Neural cell (in vitro differentiated cells): ENCODE measurements around the gene OLIG3. TPM values are rescaled to one million over a fixed set of nuclear protein-coding genes. Genes with fewer than 3 reads are reported as not detected.

Source experiments
- H2AFZ ChIP-seq: fragments of 200-600, 300-800 bp; sonication (generic), shearing (Covaris generic); 2 replicates; pipeline ENCODE4 v1.6.0; 2014; ENCODE audit warnings: low read depth, mild to moderate bottlenecking, antibody characterized with exemption, low read length, moderate library complexity
- H3F3A ChIP-seq: fragments of 200-600 bp; shearing (Covaris generic); 2 replicates; pipeline ENCODE4 v1.6.1; 2016; ENCODE audit warnings: mild to moderate bottlenecking, moderate library complexity, mixed read lengths, antibody characterized with exemption, low read length; ENCODE audit not compliant: insufficient read depth, poor library complexity, severe bottlenecking
- H3K27ac ChIP-seq: fragments of 200-600, 300-800 bp; sonication (generic), shearing (Covaris generic); 2 replicates; pipeline ENCODE4 v1.5.1; 2014; ENCODE audit warnings: mild to moderate bottlenecking, low read length, moderate library complexity
- H3K27me3 ChIP-seq: fragments of 300-800, 200-600 bp; sonication (generic), shearing (Covaris generic); 2 replicates; pipeline ENCODE4 v1.6.0; 2014; ENCODE audit warnings: mild to moderate bottlenecking, low read depth, low read length, moderate library complexity; ENCODE audit not compliant: insufficient read depth
- H3K36me3 ChIP-seq: fragments of 300-800, 200-600 bp; sonication (generic), shearing (Covaris generic); 2 replicates; pipeline ENCODE4 v1.5.1; 2014; ENCODE audit warnings: mild to moderate bottlenecking, antibody characterized with exemption, low read length, moderate library complexity; ENCODE audit not compliant: insufficient read depth
- H3K4me2 ChIP-seq: fragments of 300-800, 200-600 bp; sonication (generic), shearing (Covaris generic); 2 replicates; pipeline ENCODE4 v1.6.0; 2014; ENCODE audit warnings: mild to moderate bottlenecking, low read length
- H3K4me3 ChIP-seq: fragments of 300-800, 200-600 bp; sonication (generic), shearing (Covaris generic); 2 replicates; pipeline ENCODE4 v1.5.1; 2014; ENCODE audit warnings: mild to moderate bottlenecking, low read length, moderate library complexity
- H3K79me2 ChIP-seq: fragments of 200-600 bp; shearing (Covaris generic); replicated peaks from 2 replicates; pipeline ENCODE4 v1.6.0; 2014; ENCODE audit warnings: mild to moderate bottlenecking, low read length, moderate library complexity; ENCODE audit not compliant: insufficient read depth
- H3K9ac ChIP-seq: fragments of 300-800, 200-600 bp; sonication (generic), shearing (Covaris generic); 2 replicates; pipeline ENCODE4 v1.6.1; 2016; ENCODE audit warnings: mild to moderate bottlenecking, low read length, mixed read lengths
- H3K9me2 ChIP-seq: fragments of 200-600 bp; shearing (Covaris generic); 2 replicates; pipeline ENCODE4 v1.6.1; 2016; ENCODE audit warnings: mild to moderate bottlenecking, low read length, mixed read lengths; ENCODE audit not compliant: insufficient read depth
- H3K9me3 ChIP-seq: fragments of 200-600, 300-800 bp; sonication (generic), shearing (Covaris generic); 2 replicates; pipeline ENCODE4 v1.6.1; 2016; ENCODE audit warnings: mild to moderate bottlenecking, mixed run types, low read length, moderate library complexity, mixed read lengths
- H4K20me1 ChIP-seq: fragments of 200-600 bp; shearing (Covaris generic); 2 replicates; pipeline ENCODE4 v1.6.1; 2016; ENCODE audit warnings: mild to moderate bottlenecking, mixed run types; ENCODE audit not compliant: insufficient read depth
- CTCF ChIP-seq: fragments of 450-650 bp; IDR thresholded peaks from 2 replicates; pipeline ENCODE4 v1.5.1; 2014; ENCODE audit warnings: antibody characterized with exemption, mild to moderate bottlenecking, moderate library complexity; ENCODE audit not compliant: poor library complexity, severe bottlenecking
- EP300 ChIP-seq: fragments of 450-650 bp; conservative IDR thresholded peaks from 2 replicates; pipeline ENCODE4 v1.6.1; 2014; ENCODE audit warnings: antibody characterized with exemption, mild to moderate bottlenecking, moderate library complexity; ENCODE audit not compliant: poor library complexity, severe bottlenecking
- EZH2 ChIP-seq: fragments of 200-600, 300-800 bp; shearing (Covaris generic), sonication (generic); IDR thresholded peaks from 2 replicates; pipeline ENCODE4 v1.6.1; 2014; ENCODE audit warnings: antibody characterized with exemption, low read length, borderline replicate concordance, mild to moderate bottlenecking; ENCODE audit not compliant: insufficient read depth, poor library complexity, severe bottlenecking
- MXI1 ChIP-seq: fragments of 450-650 bp; conservative IDR thresholded peaks from 2 replicates; pipeline ENCODE4 v1.6.1; 2014; ENCODE audit warnings: antibody characterized with exemption, mild to moderate bottlenecking; ENCODE audit not compliant: poor library complexity, severe bottlenecking
- POLR2AphosphoS5 ChIP-seq: IDR thresholded peaks from 2 replicates; pipeline ENCODE4 v1.6.1; 2012
- RAD21 ChIP-seq: fragments of 450-650 bp; conservative IDR thresholded peaks from 2 replicates; pipeline ENCODE4 v1.6.1; 2014; ENCODE audit warnings: antibody characterized with exemption, mild to moderate bottlenecking, moderate library complexity
- REST ChIP-seq: IDR thresholded peaks from 2 replicates; pipeline ENCODE4 v1.6.1; 2012; ENCODE audit warnings: borderline replicate concordance
- SMC3 ChIP-seq: fragments of 450-650 bp; conservative IDR thresholded peaks from 2 replicates; pipeline ENCODE4 v1.6.1; 2014; ENCODE audit warnings: antibody characterized with exemption, mild to moderate bottlenecking, moderate library complexity; ENCODE audit not compliant: poor library complexity
- TAF1 ChIP-seq: IDR thresholded peaks from 2 replicates; pipeline ENCODE4 v1.6.1; 2012; ENCODE audit warnings: low read depth
- polyA plus RNA-seq: library from polyadenylated mRNA; depleted of rRNA; stranded (reverse); fragments of >200 nt; gene quantifications from 2 replicates; pipeline ENCODE4 v1.2.3, GENCODE V29; 2014

Gene OLIG3
- polyA plus RNA-seq, 1 donor from 2014 or later = not detected

- Histone ChIP-seq H3K9ac (no peak overlapping the region), H3K36me3 (no peaks in the 10 kb centered on the region), H3F3A (no peaks in the 10 kb centered on the region), H3K27me3 (peaks cover 92% of the 10 kb centered on the region), H3K9me3 (no peaks in the 10 kb centered on the region), H4K20me1 (no peaks in the 10 kb centered on the region), H2AFZ (no peak overlapping the region), H3K4me3 (no peak overlapping the region), H3K27ac (no peak overlapping the region), H3K79me2 (no peaks in the 10 kb centered on the region), H3K9me2 (no peaks in the 10 kb centered on the region), H3K4me2 (no peak overlapping the region)
- TF ChIP-seq RAD21 (no peak), SMC3 (no peak), REST (no peak), TAF1 (no peak), EZH2 (no peak), MXI1 (no peak), EP300 (no peak)
Observed at GRCh38 chr6:137487869-137488149, 6.4 kb downstream of the OLIG3 start.

GRCh38 chr6:137487181-137487868 is 6.9 kb downstream of the OLIG3 start:
- Histone ChIP-seq H2AFZ (no peak overlapping the region), H3K9me3 (no peaks in the 10 kb centered on the region), H3K9ac (no peak overlapping the region)

GRCh38 chr6:137486416-137486815 is 7.8 kb downstream of the OLIG3 start:
- Histone ChIP-seq H3K9me3 (no peaks in the 10 kb centered on the region), H3K27ac (no peak overlapping the region), H3K79me2 (no peaks in the 10 kb centered on the region), H4K20me1 (no peaks in the 10 kb centered on the region), H3K36me3 (no peaks in the 10 kb centered on the region), H3K9me2 (no peaks in the 10 kb centered on the region), H2AFZ (no peak overlapping the region), H3K27me3 (peaks cover 78% of the 10 kb centered on the region), H3K9ac (no peak overlapping the region), H3K4me2 (no peak overlapping the region), H3F3A (no peaks in the 10 kb centered on the region), H3K4me3 (no peak overlapping the region)
- TF ChIP-seq EP300 (no peak), REST (no peak), RAD21 (no peak), SMC3 (no peak), TAF1 (no peak), CTCF (no peak), POLR2AphosphoS5 (no peak), EZH2 (no peak), MXI1 (no peak)

More at GRCh38 chr6:137487181-137487868, 6.9 kb downstream of the OLIG3 start:
- no peaks in the 10 kb centered on the region for H3K36me3 ChIP-seq
- H4K20me1 ChIP-seq = no peaks in the 10 kb centered on the region
- peak; percentile 3 for TF ChIP-seq POLR2AphosphoS5
- no peak for TF ChIP-seq RAD21
- H3K27ac ChIP-seq = no peak overlapping the region
- peaks cover 87% of the 10 kb centered on the region for H3K27me3 ChIP-seq
- no peak overlapping the region for H3K4me2 ChIP-seq
- no peaks in the 10 kb centered on the region for H3K79me2 ChIP-seq
- no peaks in the 10 kb centered on the region for H3F3A ChIP-seq
- H3K9me2 ChIP-seq = no peaks in the 10 kb centered on the region
- H3K4me3 ChIP-seq = no peak overlapping the region
